ENCODE data around the gene ZNF48.

ZNF48 gene

GRCh38 chr16:30349675-30350074, 45.5 kb upstream of the ZNF48 start:
- H3K27ac ChIP-seq (ENCODE audit: low read length), result no peak overlapping the region
- H3K9me3 ChIP-seq (ENCODE audit: insufficient read depth, low read length), result no peaks in the 10 kb centered on the region
- no peak overlapping the region for H3K4me3 ChIP-seq (ENCODE audit: low read length)
- no peaks in the 10 kb centered on the region for H3K27me3 ChIP-seq (ENCODE audit: low read depth, low read length)
- no peaks in the 10 kb centered on the region for H4K20me1 ChIP-seq (ENCODE audit: insufficient read depth, low read length)
- peaks cover 13% of the 10 kb centered on the region for H3K79me2 ChIP-seq (ENCODE audit: low read length)
- no peak for TF ChIP-seq CTCF (IDR thresholded peaks at IDR 0.05; ENCODE audit: low read depth, low read length)
- no peak for TF ChIP-seq EZH2phosphoT487 (IDR thresholded peaks at IDR 0.05; ENCODE audit: low read depth)
- peaks cover 16% of the 10 kb centered on the region for H3K4me1 ChIP-seq (ENCODE audit: low read length)
- no peak overlapping the region for H3K9ac ChIP-seq (ENCODE audit: low read length)
- H2AFZ ChIP-seq (ENCODE audit: low read depth, low read length), result no peak overlapping the region
- peaks cover 26% of the 10 kb centered on the region for H3K36me3 ChIP-seq (replicated peaks; ENCODE audit: low read depth, low read length)
- no peak overlapping the region for H3K4me2 ChIP-seq (ENCODE audit: low read length)

GRCh38 chr16:30350134-30350871, 44.9 kb upstream of the ZNF48 start:
- H3K9ac ChIP-seq (ENCODE audit: low read length), result no peak overlapping the region
- no peaks in the 10 kb centered on the region for H4K20me1 ChIP-seq (ENCODE audit: insufficient read depth, low read length)
- no peak overlapping the region for H3K4me2 ChIP-seq (ENCODE audit: low read length)
- H3K79me2 ChIP-seq (ENCODE audit: low read length), result peaks cover 17% of the 10 kb centered on the region
- peaks cover 26% of the 10 kb centered on the region for H3K36me3 ChIP-seq (replicated peaks; ENCODE audit: low read depth, low read length)
- no peak overlapping the region for H3K27ac ChIP-seq (ENCODE audit: low read length)
- no peaks in the 10 kb centered on the region for H3K27me3 ChIP-seq (ENCODE audit: low read depth, low read length)
- peaks cover 16% of the 10 kb centered on the region for H3K4me1 ChIP-seq (ENCODE audit: low read length)
- TF ChIP-seq CTCF (IDR thresholded peaks at IDR 0.05; ENCODE audit: low read depth, low read length) (no peak), EZH2phosphoT487 (IDR thresholded peaks at IDR 0.05; ENCODE audit: low read depth) (no peak)
- no peaks in the 10 kb centered on the region for H3K9me3 ChIP-seq (ENCODE audit: insufficient read depth, low read length)
- H2AFZ ChIP-seq (ENCODE audit: low read depth, low read length), result no peak overlapping the region
- H3K4me3 ChIP-seq (ENCODE audit: low read length), result no peak overlapping the region

GRCh38 chr16:30351001-30351441, 44.2 kb upstream of the ZNF48 start:
- Histone ChIP-seq H3K4me1 (ENCODE audit: low read length) (peaks cover 20% of the 10 kb centered on the region), H3K79me2 (ENCODE audit: low read length) (peaks cover 17% of the 10 kb centered on the region), H4K20me1 (ENCODE audit: insufficient read depth, low read length) (no peaks in the 10 kb centered on the region), H3K4me3 (ENCODE audit: low read length) (no peak overlapping the region), H3K9ac (ENCODE audit: low read length) (no peak overlapping the region), H3K9me3 (ENCODE audit: insufficient read depth, low read length) (no peaks in the 10 kb centered on the region), H3K27ac (ENCODE audit: low read length) (no peak overlapping the region), H3K4me2 (ENCODE audit: low read length) (no peak overlapping the region), H2AFZ (ENCODE audit: low read depth, low read length) (no peak overlapping the region), H3K36me3 (replicated peaks; ENCODE audit: low read depth, low read length) (peaks cover 26% of the 10 kb centered on the region), H3K27me3 (ENCODE audit: low read depth, low read length) (no peaks in the 10 kb centered on the region)
- TF ChIP-seq CTCF (IDR thresholded peaks at IDR 0.05; ENCODE audit: low read depth, low read length) (no peak), EZH2phosphoT487 (IDR thresholded peaks at IDR 0.05; ENCODE audit: low read depth) (no peak)

GRCh38 chr16:30351586-30352419, 43.4 kb upstream of the ZNF48 start:
- H3K9me3 ChIP-seq (ENCODE audit: insufficient read depth, low read length), result no peaks in the 10 kb centered on the region
- no peak overlapping the region for H3K27ac ChIP-seq (ENCODE audit: low read length)
- peaks cover 19% of the 10 kb centered on the region for H3K79me2 ChIP-seq (ENCODE audit: low read length)
- no peak overlapping the region for H3K4me2 ChIP-seq (ENCODE audit: low read length)
- no peaks in the 10 kb centered on the region for H4K20me1 ChIP-seq (ENCODE audit: insufficient read depth, low read length)
- no peak overlapping the region for H3K9ac ChIP-seq (ENCODE audit: low read length)
- H3K4me1 ChIP-seq (ENCODE audit: low read length), result peaks cover 24% of the 10 kb centered on the region
- no peak overlapping the region for H3K4me3 ChIP-seq (ENCODE audit: low read length)
- H3K36me3 ChIP-seq (replicated peaks; ENCODE audit: low read depth, low read length), result peaks cover 26% of the 10 kb centered on the region
- TF ChIP-seq EZH2phosphoT487 (IDR thresholded peaks at IDR 0.05; ENCODE audit: low read depth) (no peak), CTCF (IDR thresholded peaks at IDR 0.05; ENCODE audit: low read depth, low read length) (no peak)
- no peak overlapping the region for H2AFZ ChIP-seq (ENCODE audit: low read depth, low read length)
- H3K27me3 ChIP-seq (ENCODE audit: low read depth, low read length), result no peaks in the 10 kb centered on the region
